Stimulated activated CD4-positive, alpha-beta T cell treated with anti-CD3 and anti-CD28 coated beads, TNF-alpha, amount 100 ng/mL, for 48 hours (primary cell): Measurements from ENCODE around the gene SEPHS2.

Experiments
- DNase-seq, 3 donors: peaks; one replicate each; pipeline ENCODE4 v3.0.0-alpha.2; 2020; ENCODE audit warnings: low read depth in 3 of 3

Gene SEPHS2

DNA sequence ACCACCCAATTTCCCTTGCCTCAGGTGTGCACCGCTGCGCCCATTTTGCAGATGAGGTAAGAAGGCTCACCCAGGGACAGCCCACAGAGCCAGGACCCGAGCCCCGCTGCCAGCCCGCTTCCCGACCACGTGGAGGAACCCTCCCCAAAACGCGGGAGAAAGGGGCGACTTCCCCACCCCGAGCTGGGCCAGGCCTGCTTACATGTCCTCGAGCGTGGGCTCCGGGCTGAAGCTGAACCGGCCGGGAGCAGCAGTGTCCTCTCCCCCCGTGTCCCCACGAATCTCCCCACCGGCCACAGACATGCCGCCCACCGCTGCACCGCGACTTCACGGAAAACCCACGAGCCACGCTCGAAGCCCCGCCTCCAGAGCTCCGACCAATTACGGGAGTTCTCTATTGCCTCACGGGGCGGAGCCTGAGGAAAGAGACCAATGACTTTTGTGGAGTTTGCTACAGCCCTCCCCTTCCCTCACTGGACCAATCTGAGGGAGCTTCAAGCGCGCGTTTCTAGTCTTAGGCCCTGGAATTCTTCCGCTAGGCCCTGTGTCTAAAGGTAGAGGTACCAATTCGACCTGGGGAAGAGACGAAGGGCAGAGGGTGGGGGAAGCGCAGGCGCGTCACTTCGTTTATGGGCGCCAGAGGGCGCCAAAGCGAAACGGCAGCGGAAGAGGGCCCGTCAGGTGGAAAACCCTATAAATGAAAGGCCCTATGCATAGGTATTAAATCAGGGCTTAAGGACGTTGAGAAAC, 15.8 kb downstream of the SEPHS2 start, which contains the start of gene DCTPP1:
Gene DCTPP1, minus strand, starts transcription at position 353 of the 750 bp plus-strand sequence. Its CDS starts 50 bp downstream, at position 303.
- DNase-seq, result peak; percentile 91 to 97 (median 94)

DNA sequence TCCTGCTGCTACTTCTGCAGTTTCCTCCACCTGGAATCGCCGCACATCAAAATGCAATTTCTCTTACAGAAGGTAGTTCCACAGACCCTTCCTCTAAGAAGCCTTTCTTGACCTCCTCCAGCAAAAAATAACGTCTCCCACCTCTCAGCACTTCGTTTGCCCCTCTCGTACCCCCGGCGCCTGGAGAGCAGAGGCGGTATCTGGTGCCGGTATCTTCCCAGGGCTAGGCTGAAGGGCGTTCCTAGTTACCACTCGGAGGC, 16.3 kb downstream of the SEPHS2 start:
- no peak for DNase-seq

GRCh38 chr16:30428055-30428454, 17.6 kb downstream of the SEPHS2 start:
- no peak for DNase-seq

GRCh38 chr16:30421010-30421409, 24.7 kb downstream of the SEPHS2 start:
- no peak for DNase-seq

- DNase-seq, result no peak
Observed at GRCh38 chr16:30418350-30419181, 27.1 kb downstream of the SEPHS2 start.

DNA sequence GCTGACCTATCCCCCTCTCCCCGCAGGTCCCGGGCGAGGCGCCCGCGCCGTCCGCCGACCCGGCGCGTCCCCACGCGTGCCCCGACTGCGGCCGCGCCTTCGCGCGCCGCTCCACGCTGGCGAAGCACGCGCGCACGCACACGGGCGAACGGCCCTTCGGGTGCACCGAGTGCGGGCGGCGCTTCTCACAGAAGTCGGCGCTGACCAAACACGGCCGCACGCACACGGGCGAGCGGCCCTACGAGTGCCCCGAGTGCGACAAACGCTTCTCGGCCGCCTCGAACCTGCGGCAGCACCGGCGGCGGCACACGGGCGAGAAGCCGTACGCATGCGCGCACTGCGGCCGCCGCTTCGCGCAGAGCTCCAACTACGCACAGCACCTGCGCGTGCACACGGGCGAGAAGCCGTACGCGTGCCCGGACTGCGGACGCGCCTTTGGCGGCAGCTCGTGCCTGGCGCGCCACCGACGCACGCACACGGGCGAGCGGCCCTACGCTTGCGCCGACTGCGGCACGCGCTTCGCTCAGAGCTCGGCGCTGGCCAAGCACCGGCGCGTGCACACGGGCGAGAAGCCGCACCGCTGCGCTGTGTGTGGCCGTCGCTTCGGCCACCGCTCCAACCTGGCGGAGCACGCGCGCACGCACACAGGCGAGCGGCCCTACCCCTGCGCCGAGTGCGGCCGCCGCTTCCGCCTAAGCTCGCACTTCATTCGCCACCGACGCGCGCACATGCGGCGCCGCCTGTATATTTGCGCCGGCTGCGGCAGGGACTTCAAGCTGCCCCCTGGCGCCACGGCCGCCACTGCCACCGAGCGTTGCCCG, 27.9 kb downstream of the SEPHS2 start:
- DNase-seq, result peak; percentile 71 to 82 (median 78)

- DNase-seq, result no peak
Observed at GRCh38 chr16:30416624-30417528, 28.8 kb downstream of the SEPHS2 start.

DNA sequence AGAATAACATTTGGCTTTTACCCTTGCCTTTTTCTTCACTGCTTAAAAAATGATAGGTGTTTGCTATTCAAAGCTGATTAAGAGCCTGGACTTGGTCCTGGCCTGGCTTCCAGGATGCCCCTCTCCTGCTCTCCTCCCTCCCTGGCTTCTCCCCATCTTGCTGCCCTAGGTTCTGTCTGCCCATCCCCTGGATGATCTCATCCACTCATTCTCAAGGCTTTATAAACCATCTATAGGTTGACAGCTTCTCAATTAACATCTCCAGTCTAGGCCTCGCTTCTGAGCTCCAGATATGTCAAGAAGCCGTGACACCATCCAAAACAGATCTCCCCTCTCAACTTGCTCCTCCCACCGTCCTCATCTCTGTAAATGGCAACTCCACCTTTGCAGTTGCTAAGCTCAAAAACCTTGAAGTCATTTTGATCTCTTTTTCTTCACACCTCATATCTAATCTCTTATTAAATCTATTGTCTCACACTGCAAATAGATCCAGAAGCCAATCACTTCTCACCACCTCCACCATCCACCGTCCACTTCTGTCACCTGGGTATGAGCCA, 29.5 kb downstream of the SEPHS2 start:
- no peak for DNase-seq

- DNase-seq, result no peak
Observed at GRCh38 chr16:30414159-30414558, 31.5 kb downstream of the SEPHS2 start.

- DNase-seq, result no peak
Observed at GRCh38 chr16:30413112-30413806, 32.4 kb downstream of the SEPHS2 start.

GRCh38 chr16:30409125-30410060, 36.3 kb downstream of the SEPHS2 start:
- peak; percentile 80 to 92 (median 87) for DNase-seq

DNA sequence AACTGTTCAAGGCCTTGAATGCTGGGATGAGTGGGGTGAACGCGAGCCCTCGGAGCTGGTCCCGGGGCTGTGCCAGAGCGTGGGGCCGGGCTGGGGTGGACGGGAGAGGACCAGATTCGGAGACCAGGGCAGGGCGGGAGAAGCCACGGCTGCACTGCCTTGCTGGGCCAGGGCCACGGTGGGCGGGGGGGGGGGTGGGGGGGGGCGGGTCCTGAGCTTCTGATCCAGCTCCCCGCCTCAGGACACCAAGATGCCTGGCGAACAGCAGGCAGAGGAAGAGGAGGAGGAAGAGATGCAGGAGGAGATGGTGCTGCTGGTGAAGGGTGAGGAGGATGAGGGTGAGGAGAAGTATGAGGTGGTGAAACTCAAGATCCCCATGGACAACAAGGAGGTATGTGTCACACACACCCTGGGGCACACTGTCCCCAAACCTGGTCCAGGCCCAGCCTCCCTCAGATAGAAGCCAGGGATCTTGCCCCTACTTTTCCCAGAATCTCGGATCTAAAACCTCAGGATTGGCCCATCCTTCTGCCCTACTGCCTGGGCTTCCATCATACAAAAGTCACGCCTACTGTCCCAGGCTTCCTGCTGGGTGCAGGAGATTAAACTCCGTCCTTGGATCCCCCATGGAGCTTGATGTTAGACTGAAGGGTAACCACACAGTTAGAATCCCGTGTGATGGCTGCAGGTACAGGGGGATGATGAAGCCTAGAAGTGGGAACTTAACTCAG, 37.7 kb downstream of the SEPHS2 start:
- DNase-seq, result no peak

GRCh38 chr16:30407102-30407803, 38.4 kb downstream of the SEPHS2 start, which contains the start of gene ZNF771:
Gene ZNF771 (plus strand): TSS chr16:30407606. CDS start chr16:30408054, 448 bp downstream.
- peak; percentile 85 to 98 (median 90) for DNase-seq

- DNase-seq, result no peak
Observed at GRCh38 chr16:30406795-30407101, 38.9 kb downstream of the SEPHS2 start.

DNA sequence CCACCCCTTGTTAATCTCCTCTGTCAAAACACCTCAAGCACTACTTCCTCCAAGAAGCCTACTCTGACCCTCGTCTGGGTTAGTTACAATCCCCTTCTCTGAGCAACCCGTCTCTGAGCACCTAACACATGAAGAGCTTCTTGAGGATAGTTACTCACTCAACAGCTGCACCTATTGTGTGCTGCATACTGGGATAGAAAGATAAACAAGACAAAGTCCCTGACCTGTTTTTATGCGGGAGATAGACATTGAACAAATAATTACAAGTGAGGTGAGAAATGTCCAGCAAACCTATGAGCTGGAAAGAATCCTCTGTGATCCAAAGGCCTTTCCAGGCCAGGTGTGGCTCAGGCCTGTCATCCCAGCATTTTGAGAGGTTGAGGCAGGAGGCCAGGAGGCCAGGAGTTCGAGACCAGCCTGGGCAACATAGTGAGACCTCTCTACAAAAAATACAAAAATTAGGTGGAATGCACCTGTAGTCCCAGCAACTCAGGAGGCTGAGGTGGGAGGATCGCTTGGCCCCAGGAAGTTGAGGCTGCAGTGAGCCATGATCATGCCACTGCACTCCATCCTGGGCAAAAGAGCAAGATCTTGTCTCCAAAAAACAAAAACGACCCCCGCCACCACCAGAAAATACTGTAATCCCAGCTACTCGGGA, 43.8 kb downstream of the SEPHS2 start:
- no peak for DNase-seq

DNA sequence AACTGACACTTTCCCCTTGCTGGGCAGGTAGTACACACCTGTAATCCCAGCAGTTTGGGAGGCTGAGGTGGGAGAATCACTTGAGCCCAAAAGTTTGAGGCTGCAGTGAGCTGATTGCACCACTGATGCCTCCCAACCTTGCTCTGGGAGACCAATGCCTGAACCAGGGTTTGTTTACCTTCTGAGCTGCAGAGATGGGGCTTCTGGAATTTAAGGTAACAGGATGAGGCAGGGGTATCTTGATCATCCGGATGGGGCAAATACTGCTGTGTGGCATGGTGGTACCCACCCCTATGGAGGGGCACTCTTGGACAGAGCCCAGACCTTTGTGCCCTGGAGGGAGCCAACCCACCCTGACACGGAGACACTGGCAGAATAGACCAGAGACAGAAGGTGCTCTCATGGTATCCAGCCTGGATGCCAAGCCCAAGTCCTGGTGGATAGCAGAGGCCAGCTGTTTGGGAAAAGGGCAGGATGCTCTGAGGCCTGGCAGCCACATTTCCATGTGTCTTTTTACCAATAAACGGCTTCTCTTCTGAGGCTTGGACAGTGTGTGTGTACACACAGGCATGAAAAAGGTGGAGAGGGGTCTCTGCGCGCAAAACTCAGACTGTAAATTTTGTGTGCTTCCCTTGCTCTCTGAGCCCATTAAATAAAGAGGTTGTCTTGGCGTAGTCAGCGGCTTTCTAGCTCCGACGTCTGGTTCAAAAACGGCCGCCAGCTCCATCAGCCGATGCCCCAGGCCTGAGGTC, 46.1 kb downstream of the SEPHS2 start:
- no peak for DNase-seq
